Body of pancreas (tissue), 4 donors: ENCODE measurements around the gene INPP5J.

Experiments
- POLR2A ChIP-seq, 3 donors: fragments of 450-650 bp; IDR thresholded peaks; one replicate each; pipeline ENCODE4 v1.6.1; 2016; ENCODE audit warnings: antibody characterized with exemption in 3 of 3, mild to moderate bottlenecking in 2 of 3
- TF ChIP-seq, protein P1 (sequence below), 7 experiments: fragments of 450-650 bp in 4 of 7; fragments of 200-600 bp in 3 of 7; sonication (generic) in 3 of 7; IDR thresholded peaks; one replicate each; pipeline ENCODE4 v1.5.1; 2016 to 2019; ENCODE audit warnings: antibody characterized with exemption in 7 of 7

GRCh38 chr22:31155422-31155821, 32.7 kb downstream of the INPP5J start:
- no peak for TF ChIP-seq POLR2A (IDR thresholded peaks at IDR 0.05)
- TF ChIP-seq, protein P1, sequence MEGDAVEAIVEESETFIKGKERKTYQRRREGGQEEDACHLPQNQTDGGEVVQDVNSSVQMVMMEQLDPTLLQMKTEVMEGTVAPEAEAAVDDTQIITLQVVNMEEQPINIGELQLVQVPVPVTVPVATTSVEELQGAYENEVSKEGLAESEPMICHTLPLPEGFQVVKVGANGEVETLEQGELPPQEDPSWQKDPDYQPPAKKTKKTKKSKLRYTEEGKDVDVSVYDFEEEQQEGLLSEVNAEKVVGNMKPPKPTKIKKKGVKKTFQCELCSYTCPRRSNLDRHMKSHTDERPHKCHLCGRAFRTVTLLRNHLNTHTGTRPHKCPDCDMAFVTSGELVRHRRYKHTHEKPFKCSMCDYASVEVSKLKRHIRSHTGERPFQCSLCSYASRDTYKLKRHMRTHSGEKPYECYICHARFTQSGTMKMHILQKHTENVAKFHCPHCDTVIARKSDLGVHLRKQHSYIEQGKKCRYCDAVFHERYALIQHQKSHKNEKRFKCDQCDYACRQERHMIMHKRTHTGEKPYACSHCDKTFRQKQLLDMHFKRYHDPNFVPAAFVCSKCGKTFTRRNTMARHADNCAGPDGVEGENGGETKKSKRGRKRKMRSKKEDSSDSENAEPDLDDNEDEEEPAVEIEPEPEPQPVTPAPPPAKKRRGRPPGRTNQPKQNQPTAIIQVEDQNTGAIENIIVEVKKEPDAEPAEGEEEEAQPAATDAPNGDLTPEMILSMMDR (IDR thresholded peaks at IDR 0.05), result no peak
